GM21619 (cell line): ENCODE data around the gene PAIP2B.
A peak's percentile ranks its signal among the peaks of the same experiment; 100 is the strongest.
"Not testable (repeated sequence)": the region's sequence is repeated elsewhere in the genome, so short reads cannot be mapped to it uniquely, and the experiment has no call there.

Experiments used
- ATAC-seq: cut with Tn5 transposase; IDR thresholded peaks from one replicate; pipeline ENCODE4 v1.9.1; 2021; ENCODE audit not compliant: unreplicated experiment

PAIP2B gene

GRCh38 chr2:71220743-71221142 is 6.2 kb downstream of the PAIP2B start:
- no peak for ATAC-seq

- ATAC-seq: no peak
Observed at GRCh38 chr2:71216501-71216900, 10.4 kb downstream of the PAIP2B start.

DNA sequence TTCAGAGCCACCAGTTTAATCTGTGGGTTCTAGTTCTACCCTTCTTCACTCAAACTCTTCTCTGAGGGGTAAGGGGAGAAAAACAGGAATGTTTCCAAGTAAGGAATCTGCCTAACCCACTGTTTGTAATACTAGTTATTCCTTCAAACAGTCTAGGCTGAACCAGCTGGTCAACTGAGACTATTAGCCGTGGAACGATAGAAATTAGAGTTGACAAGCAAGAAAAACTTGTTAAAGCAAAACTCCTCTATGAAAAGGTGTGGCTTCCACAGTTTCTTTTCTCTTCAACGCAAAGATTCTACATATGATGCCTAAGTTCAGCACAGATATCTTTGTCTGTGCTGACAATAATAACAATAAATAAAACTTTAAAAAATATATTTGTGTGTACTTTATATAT is 11.5 kb downstream of the PAIP2B start:
- no peak for ATAC-seq

GRCh38 chr2:71212336-71212735 is 14.6 kb downstream of the PAIP2B start:
- ATAC-seq: no peak

- ATAC-seq: no peak
Observed at GRCh38 chr2:71210292-71210691, 16.6 kb downstream of the PAIP2B start.

DNA sequence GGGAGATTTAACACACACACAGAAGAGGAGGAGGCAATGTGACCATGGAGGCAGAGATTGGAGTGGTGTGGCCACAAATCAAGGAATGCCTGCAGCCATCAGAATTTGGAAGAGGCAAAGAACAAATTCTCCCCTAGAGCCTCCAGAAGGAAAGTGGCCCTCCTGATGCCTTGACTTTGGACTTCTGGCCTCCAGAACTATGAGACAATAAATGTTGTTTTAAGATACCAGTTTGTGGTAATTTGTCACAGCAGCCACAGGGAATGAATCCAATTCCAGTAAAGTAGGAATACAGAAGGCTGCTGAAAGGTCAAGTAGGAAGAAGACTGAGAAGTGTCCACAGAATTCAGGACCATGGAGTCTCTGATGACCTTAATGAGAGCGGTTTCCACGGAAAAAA is 18.1 kb downstream of the PAIP2B start:
- no peak for ATAC-seq

GRCh38 chr2:71207601-71208000 is 19.3 kb downstream of the PAIP2B start:
- no peak for ATAC-seq

- ATAC-seq: no peak
Observed at GRCh38 chr2:71206271-71206670, 20.6 kb downstream of the PAIP2B start.

- no peak for ATAC-seq
Observed at GRCh38 chr2:71191570-71191943, 35.3 kb downstream of the PAIP2B start.

- no peak for ATAC-seq
Observed at GRCh38 chr2:71190656-71191569, 36.0 kb downstream of the PAIP2B start.

DNA sequence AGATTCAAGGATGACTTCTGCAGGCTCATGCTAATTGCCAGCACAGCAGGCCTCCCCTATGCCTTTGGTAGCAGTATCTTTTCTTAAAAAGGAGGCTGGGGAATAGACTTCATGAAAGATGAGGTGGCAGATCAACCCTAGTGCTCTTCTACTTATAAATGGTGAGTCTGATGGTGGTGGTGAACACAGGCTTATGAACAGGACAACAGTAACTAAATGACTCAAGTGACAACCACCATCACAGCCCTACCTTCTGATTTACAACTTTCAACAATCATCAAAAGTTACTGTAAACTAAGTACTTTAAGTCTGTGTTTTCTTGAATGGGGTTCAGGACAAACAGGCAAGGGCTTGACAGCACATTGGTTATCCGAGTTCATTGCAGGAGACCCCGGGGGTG is 39.3 kb downstream of the PAIP2B start:
- no peak for ATAC-seq

DNA sequence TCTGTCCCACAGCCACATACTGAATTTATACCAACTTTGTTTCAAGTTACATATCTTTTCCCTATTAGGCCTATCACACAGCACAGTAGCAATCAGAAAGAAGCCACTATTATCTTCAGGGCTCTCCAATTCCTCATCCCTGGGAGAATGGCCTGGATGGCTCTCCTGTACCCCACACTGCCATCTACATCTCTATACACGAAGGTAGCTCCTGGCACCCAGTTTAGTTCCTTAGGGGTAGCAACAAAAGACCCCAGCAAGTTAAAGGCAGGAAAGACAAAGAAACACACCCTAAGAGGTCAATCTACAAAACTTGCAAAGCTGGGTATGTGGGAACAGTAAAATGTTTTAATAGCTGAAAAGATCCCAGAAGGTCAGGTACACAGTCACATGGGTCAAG is 39.9 kb downstream of the PAIP2B start:
- no peak for ATAC-seq

- ATAC-seq: not testable (repeated sequence)
Observed at GRCh38 chr2:71183306-71184115, 43.4 kb downstream of the PAIP2B start.

- no peak for ATAC-seq
Observed at GRCh38 chr2:71181316-71181715, 45.6 kb downstream of the PAIP2B start.

- not testable (repeated sequence) for ATAC-seq
Observed at GRCh38 chr2:71178836-71179235, 48.1 kb downstream of the PAIP2B start.

- ATAC-seq: no peak
Observed at GRCh38 chr2:71174207-71174606, 52.7 kb downstream of the PAIP2B start.

DNA sequence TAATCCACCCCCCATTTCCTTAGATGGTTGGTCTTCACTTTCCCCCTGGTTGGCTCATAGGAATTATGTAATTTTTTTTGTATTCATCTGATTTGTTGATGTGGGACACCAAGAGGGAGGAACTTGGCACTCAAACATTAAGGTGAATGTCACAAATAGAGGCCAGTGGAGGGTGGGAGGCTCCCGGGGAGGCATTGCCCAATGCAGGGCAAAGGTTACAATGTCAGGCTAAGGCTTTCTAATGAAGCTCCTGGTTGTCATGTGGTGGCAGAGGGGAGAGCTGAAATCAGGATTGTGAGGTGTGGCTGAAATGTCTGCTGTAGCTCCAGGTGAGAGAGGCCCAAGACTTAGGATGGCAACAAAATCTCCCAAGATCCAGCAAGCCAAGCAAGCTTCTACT is 53.8 kb downstream of the PAIP2B start:
- ATAC-seq: no peak

DNA sequence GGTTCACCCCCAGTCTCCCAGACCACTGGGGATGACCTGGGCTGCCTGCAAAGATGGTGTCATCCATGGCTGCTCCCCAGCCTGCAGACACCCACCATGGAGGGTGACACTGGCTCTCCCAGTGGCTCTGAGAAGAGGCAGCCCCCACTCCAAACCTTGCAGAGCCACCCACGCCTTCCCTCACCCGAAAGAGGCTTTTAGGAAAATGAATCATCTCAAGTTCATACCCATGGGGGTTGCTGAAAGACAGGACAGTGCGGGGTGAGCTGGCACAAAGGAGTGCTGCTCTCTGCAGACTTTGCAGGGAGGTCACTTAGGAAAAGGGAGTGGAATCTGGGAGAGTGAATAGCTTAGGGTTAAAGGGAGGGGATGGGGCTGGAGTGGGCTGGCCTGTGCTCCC is 60.1 kb downstream of the PAIP2B start:
- no peak for ATAC-seq

- peak; percentile 53 for ATAC-seq
Observed at GRCh38 chr2:71157124-71157793, 69.6 kb downstream of the PAIP2B start.

DNA sequence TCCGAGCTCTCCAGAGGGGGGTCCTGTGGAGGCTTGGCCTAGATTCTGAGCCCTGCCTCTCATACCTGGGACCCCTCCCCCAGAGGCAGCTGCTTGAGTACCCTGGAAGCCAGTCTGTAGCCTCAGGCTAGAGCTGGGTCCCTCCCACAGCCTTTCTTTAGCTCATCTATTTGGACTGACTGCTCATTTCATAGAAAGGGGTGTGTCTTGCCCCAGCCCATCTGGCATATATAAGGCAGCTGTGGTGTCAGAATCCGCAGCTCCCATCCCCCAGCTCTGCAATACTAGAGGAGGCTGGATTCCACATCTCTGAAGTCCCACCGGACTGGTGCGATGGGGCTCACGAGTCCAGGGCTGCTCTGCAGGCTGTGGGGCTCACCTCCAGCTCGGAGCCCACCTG is 70.3 kb downstream of the PAIP2B start:
- no peak for ATAC-seq

DNA sequence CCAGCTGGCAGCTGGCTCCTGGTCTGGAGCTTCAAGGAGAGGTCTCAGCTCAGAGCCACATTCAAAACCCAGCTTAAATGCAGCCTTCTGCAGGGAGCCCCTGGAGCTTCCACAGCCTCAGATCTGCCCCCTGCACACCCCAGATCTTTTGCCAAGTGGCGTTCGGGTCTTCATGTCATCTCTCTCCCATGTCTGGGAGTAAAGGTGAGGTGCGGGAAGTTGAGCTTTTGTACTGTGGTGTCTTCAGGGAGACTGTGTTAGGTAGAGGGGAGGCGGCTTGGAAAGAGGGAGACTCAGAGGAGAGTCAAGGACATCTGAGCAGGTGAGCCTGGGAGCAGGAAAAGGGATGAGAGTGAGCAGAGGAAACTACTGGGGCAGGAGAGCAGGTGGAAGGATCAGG is 71.1 kb downstream of the PAIP2B start:
- ATAC-seq: no peak

DNA sequence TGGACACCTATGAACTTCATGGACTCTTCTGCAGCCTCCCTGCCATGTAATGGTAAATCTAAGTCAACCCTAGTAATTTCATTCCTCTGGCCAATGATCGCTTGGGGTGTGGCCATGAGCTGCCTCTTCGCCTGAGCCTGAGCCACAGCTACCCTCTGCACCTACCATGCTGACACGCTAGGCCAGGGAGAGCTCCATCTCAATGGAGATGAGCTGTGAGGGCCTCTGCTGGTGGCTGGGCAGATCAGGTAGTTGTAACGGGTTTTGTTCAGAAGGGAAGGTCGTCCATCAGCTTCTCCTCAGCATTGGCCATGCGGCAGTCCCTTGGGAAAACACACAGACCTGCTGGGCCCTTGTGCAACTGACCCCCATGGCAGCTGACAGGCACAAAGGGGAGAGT is 72.1 kb downstream of the PAIP2B start:
- ATAC-seq: peak; percentile 76
